HG03159 (cell line): ENCODE data around the gene CCDC142.
"Not testable (repeated sequence)": the region's sequence is repeated elsewhere in the genome, so short reads cannot be mapped to it uniquely, and the experiment has no call there.

Source experiments
- ATAC-seq: cut with Tn5 transposase; IDR thresholded peaks from one replicate; pipeline ENCODE4 v1.9.1; 2021; ENCODE audit warnings: mild to moderate bottlenecking, moderate library complexity; ENCODE audit not compliant: unreplicated experiment

CCDC142 gene

DNA sequence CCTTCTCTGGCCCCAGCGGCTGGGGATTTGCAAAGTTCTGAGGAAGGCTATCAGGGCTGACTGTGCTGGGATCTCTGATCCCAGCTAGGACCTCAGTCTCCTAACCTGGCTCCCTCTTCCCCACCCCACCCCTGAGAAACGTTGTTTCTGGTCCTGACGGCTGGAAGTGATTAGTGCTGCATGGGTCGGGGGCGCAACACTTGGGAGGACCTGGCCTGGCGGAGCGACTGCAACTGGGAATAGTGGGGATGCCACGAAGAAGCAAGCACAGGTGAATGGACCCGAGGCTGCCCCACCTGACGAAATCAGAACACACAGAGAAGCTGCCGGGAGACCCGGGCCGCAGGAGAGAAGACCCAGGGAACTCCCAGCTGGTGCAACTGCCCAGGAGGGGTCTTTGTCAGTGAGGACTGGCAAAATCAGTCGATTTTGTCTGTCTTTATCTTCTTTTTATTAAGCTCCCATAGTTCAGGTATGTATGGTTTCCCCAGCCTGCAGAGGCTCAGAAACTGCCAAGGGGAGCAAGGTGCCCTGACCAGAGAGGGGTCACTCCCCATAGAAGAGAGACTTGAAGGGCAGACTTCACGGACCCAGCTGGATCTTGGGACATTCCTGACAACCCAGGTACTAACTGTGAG is 17.3 kb upstream of the CCDC142 start:
- no peak for ATAC-seq

DNA sequence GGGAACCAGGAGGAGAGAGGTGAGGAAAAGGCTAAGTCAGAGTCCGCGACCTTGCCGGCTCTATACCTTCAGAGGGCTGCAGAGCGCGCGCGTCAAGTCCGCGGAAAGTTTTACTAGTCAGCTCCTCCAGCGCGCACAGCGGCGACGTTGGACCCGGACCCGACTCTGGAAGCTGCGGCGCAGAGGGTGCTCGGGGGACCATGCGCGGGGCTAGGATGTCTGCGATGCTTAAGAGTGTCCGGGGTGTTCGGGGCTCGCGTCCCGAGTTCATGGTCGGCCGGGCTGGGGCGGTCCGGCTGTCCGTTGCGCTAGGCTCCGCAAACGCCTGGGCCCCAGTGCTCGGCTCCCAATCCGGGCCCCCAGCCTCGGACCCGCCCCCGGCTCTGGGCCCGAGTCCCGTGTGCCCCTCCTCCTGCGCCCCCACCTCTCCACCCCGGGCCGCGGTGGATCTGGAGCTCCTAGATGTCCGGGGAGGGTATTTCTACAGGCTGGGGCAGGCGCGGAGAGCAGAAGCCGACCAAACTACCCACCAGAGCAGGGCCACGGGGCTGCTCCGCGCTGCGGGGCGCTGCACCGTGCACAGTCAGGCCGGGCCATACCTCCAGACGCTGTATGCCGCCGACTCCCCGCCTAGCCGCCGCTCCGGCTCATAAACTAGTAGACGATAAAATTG is 16.6 kb upstream of the CCDC142 start, which contains the start of gene LBX2:
TSS of gene LBX2 (minus strand) at position 337 of the 673 bp plus-strand sequence. CDS start at position 271, 66 bp downstream.
- ATAC-seq, result no peak

DNA sequence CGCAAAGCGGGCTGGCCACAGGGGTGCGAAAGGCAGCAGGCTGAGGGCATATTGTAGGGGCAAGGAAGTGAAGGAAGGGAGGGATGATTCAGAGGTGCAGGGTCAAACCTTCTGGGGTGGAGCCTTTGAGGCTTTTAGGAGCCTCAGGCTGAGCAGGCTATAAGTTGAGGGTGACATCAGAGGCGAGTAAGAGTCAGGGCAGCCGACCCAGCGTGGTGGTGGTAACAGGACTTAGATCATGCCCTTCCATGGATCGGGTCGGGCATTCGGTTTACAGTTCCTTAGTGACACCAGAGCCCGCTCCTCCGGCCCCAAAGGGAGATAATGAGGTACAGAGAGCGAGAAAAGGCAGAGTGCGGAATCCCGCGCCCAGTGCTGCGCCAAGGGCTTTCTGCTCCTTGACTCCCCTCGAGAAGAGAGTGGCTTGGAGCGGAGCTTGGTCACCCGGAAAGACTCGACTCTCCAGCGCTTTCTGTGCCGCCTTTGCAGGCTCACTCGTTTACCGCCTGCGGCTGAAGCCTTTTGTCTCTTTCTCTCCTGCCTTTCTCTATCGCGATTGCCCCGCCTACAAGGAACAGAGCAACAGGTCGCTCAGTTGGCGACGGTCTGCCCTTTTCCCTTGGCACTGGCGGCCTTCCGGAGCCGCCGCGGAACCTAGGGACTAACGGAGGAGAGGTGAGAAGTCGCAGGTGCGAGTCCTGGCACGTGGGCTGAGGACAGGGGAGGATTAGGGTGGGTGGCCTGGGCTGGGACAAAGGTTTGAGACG is 15.9 kb upstream of the CCDC142 start:
- no peak for ATAC-seq

DNA sequence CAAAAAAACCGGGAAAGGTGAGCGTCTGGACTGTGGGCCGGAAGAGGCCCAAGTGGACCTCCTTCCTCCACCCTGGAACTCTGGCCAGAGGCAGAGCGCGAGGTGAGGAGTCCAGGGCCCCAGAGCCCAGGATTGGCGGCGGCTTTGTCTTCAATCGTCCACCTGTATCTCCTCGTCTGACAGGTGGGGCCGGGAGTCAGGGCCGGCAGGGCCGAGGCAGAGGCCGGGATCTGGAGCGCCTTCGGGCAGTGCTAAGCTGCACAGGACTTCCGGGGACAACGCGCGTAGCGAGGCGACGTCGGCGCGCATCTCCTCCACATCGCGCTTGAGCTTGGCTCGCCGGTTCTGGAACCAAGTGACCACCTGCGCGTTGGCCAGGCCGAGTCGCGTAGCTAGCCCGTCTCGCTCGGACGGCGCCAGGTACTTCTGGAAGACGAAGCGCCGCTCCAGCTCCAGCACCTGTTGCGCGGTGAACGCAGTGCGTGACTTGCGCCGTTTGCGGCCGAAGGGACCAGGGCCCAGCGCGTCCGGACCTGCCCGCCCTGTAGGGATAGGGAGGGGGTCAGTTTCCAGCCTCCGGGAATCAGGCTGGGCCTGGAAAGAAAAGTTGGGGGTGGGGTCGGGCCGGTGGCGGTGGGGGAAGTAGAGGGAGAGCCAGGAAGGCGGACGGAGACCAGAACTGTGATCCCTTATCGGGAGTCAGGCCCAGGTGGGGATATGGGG is 15.1 kb upstream of the CCDC142 start:
- ATAC-seq, result no peak

DNA sequence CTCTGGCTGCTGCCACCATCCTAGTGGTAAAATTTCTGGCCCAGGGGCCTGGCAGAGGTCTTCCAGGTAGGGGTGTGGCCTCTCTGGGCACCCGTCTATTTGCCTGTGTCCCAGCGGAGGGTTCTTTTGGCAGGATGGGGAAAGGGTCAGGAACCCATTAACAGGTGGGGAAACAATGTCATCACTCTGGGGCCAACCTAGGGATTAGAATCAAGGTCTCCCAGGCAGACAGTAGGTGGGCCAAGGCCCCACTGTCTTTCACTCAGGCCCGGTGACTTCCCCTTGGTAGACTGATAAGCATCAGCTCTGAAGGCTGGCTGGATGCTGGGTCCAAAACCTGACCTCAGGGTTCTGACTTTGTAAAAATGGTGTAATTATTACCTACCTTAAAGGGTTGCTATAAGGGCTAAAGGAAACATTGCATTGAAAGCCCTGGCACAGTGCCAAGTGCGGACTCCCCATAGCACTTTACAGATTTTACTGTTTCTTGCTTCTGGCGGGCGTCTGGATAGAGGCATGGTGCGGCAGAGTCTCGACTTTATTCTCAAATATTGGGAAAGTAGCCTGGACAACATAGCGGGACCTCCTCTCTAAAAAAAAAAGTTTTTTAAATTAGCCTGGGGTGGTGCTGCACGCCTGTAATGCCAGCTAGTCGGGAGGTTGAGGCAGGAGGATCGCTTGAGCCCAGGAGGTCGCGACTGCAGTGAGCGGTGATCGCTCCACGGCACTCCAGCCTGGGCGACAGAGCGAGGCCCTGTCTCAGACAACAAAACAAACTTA is 14.4 kb upstream of the CCDC142 start:
- ATAC-seq, result no peak

DNA sequence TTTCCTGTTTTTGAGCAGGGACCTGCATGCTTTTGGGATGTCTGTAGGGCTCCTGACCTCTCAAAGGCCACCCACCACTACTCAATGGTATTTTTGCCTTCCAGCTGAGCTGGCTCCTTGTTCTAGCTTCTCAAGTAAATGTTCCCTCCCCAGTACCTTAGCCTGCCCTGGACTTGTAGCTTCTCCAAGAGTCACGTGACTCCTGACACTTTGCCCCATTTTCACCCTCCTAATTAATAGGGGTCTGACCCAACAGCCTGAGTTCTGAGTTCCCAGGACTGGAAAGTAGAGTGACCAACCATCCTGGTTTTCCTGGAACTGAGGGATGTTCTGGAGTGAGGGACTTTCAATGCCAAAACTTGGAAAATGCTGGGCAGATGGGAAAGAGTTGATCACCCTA is 12.6 kb upstream of the CCDC142 start:
- ATAC-seq, result no peak

DNA sequence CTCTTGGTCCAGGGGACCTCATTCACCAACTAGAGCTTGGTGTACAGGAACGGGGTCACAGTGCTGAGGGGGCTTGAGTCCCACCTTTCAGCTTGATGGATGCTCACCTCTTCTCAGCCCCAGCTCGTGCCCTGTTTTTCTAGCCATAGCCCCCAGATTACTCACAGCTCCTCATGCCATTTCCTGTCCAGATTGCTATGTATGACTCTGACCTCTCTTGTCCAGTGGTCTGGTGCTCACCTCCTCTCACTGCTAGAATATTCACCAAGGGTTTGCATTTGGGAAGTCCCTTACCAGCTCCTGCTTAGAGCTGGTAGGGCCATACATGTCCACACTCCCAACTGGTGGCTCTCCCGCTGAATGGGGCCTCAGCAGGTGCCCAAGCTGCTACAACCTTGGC is 10.7 kb upstream of the CCDC142 start:
- no peak for ATAC-seq

DNA sequence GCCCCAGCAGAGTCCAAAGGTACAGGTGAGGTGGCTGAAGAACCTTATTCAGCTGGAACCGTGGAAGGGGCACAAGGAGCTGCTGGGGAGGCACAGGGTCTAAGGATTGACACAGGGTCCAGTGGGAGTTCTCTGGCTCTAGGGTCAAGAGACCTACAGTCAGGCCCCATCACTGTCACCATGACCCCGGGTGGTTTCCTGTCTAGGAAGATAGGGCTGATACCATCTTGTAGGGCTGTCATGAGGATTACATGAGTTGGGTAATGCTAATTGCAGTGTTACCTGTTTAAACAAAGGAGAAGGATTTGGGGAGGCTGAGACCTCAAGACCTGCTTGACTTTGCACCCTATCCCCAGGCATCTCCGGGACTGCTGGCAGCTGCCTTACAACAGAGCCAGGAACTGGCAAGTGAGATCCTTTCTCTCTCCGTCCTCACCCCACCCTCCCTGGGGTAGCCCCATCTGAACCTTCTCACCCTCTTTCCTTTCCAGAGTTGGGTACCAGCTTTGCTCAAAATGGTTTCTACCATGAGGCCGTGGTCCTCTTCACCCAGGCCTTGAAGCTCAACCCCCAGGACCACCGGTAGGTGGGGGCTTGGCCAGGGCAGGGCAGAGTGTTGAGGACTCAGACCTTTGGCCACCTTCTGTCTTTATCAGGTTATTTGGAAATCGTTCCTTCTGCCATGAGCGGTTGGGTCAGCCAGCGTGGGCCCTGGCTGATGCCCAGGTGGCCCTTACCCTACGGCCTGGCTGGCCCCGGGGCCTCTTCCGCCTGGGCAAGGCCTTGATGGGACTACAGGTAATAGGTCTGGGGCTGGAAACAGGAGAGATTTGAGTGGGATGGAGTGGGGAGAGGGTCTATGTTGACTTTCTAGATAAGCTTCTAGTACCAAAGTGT is 9.1 kb upstream of the CCDC142 start:
- ATAC-seq, result no peak

DNA sequence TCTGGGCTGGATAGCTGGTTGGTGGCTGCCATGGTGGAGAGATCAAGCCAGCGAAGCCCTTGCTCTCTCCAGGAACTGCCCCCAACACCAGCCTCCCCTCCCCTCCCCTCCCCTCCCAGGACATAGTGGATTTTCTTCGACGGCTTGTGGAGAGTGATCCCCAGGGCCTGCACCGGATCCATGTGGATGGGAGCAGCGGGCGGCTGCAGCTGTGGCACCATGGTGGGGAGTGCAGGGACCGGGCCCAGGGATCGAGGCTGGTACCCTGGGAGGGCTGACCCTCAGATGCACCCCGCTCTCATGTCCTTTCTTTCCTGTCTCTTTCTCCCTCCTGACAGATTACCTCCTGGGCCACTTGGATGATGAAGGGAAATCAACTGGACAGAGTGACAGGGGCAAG is 7.1 kb upstream of the CCDC142 start:
- ATAC-seq, result no peak

DNA sequence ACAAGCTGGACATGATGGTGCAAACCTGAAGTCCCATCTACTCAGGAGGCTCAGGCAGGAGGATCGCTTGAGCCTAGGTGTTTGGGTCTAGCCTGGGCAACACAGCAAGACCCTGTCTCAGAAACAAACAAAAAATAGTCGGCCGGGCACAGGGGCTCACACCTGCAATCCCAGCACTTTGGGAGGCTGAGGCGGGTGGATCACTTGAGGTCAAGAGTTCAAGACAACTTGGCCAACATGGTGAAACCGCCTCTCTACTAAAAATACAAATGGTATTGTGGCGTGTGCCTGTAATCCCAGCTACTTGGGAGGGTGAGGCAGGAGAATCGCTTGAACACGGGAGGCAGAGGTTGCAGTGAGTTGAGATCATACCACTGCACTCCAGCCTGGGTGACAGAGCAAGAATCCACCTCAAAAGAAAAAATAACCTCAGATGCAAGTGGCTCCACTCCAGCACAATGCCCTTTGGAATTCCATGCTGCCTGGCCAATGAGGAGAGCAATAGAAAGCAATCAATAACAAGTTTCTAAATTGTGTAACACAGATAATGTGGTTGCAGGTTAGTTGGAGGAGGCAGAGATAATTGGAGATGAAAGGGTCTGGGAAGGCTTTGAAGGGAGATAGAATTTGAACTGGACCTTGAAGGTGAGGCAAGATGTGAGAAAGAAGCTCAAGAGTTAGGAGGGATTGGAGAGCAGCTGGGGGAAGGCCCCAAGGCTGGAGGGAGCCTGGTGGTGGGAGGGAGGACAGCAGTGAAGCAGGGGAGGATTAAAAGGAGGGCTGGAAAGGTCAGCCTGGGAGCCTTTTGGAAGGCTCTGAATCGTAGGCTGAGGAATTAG is 6.1 kb upstream of the CCDC142 start:
- ATAC-seq, result no peak

DNA sequence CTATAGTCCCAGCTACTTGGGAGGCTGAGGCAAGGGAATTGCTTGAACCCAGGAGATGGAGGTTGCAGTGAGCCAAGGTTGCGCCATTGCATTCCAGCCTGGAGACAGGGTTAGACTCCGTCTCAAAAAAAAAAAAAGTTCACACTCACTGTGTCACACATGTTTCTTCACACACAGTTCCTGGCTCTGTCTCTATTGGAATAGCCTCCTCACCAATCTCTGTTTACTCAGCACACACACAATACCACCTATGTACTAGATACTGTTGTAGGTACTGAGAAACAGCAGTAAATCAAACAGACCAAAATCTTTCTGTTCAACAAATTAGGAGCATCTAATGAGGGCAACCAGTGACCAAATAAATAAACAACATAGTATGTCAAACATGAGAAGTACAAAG is 3.3 kb upstream of the CCDC142 start:
- no peak for ATAC-seq

DNA sequence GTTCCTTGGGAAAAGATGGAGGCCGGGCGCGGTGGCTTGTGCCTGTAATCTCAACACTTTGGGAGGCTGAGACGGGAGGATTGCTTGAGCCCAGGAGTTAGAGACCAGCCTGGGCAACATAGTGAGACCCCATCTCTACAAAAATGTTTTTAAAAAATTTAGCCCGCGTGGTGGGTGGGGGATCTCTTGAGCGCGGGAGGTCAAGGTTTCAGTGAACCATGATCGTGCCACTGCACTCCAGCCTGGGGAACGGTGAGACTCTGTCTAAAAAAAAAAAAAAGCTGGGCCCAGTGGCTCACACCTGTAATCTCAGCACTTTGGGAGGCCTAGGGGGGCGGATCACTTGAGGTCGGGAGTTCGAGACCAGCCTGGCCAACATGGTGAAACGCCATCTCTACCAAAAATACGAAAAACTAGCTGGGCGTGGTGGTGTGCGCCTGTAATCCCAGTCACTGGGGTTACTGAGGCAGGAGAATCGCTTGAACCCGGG is 922 bp upstream of the CCDC142 start:
- not testable (repeated sequence) for ATAC-seq

DNA sequence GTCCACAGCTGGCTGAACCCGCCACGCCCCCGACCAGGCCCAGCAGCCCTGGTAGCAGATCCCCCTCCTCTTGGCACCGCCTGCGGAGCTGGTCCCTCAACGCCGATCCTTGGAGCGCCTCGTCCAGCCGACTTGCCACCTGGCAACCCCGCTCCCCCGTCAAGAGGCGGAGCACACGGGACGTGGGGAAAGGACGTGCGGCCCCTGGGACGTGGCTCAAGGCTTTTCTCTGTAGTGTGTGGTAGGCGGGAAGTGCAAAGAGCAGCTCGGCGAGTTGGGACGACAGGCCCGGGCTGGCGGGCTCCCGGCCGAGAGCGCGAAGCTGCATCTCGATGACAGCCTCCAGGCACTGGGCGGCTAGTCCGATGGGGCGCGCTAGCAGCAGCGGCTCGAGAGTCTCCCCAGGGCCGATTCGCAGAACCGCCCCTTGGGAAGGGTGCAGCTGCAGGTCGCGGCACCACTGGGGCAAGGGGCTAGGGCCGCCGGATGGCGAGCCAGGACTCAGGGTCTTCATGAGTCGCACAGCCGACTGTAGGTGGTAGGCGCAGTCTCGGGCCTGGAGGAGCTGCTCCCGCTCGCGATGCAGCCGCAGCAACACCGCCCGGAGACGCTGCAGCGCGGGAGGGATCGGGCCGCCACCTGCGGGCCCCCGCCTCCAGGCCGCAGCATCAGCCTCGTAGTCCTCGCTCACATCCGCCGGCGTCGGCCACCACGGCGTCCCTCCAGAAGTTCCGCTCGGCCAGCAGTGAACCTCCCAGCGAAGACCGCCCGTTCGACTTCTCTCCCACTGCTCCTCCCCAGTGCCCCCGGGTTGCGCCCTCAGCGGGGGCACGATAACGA is 617 bp downstream of the CCDC142 start:
- ATAC-seq, result peak; percentile 38

DNA sequence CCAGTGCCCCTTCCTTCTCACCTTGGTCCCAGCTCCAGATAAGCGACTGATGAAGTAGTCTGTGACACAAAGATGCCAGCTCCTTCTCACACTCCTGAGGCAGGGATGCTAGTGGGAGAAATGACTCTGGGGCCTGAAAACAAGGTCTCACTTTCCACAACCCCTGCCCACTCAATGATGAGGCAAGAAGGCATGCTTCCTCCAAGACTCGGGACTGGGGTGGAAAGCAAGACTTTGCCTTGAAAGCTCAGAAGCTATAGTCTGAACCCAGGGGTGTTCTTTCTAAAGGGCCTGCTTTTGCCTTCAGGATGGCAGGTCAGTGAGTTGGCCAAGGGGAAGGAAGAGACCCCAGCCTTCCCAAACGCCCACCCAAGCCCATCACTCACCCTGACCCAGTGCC is 1.4 kb downstream of the CCDC142 start:
- no peak for ATAC-seq

DNA sequence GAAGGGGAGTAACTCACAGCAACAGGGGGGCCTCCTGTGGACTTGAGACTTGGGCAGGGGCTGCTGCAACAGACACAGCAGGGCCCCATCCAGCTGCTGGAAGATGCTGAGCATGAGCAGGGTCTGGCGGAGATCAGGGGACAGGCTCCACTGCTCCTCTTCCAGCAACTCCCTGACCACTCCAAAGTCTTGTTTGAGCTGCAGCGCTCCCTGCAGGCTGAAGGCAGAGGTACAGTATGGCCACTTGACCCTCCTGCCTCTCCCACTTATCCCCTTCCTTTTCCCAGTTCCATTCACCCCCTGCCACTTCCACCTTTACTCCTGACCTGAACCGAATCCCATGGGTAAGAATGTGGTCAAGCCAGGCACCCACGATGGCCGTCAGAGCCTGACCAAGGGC is 7.9 kb downstream of the CCDC142 start:
- no peak for ATAC-seq

DNA sequence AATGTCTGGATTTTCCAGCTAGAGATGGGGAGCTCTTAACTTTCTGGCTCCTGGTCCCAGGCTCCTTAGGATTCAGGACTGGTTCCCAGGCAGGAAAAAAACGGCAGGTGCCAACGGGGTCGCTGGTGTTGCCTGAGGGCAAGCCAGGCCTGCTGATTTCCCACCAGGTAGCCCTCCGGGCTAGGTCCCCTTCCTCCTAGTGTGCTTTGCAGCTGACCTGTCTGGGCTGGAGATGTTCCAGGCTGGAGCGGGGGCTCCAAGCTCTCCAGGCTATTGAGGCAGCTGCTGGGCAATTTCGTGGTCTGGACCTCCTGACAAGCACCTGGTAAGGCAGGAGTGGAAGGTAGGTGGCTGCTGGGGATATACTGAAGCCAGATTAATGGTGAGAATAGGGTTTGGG is 8.3 kb downstream of the CCDC142 start:
- no peak for ATAC-seq

DNA sequence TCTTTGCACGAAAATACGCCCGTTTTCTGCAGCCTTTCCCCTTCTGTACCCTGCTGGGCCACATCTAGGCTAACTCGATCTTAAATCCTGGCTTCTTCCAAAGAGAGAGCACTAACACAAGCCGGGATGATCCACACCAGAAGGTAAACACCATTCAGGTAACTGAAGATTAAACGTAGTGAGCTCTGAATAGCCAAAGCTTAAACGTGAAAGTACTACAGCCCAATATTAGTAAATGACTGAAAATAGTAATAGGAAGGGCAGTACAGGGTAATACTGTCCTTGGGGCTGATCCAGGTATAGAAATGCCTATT is 9.9 kb downstream of the CCDC142 start:
- ATAC-seq, result peak; percentile 2
